Measurements from ENCODE around the gene VEGFC.

DNA sequence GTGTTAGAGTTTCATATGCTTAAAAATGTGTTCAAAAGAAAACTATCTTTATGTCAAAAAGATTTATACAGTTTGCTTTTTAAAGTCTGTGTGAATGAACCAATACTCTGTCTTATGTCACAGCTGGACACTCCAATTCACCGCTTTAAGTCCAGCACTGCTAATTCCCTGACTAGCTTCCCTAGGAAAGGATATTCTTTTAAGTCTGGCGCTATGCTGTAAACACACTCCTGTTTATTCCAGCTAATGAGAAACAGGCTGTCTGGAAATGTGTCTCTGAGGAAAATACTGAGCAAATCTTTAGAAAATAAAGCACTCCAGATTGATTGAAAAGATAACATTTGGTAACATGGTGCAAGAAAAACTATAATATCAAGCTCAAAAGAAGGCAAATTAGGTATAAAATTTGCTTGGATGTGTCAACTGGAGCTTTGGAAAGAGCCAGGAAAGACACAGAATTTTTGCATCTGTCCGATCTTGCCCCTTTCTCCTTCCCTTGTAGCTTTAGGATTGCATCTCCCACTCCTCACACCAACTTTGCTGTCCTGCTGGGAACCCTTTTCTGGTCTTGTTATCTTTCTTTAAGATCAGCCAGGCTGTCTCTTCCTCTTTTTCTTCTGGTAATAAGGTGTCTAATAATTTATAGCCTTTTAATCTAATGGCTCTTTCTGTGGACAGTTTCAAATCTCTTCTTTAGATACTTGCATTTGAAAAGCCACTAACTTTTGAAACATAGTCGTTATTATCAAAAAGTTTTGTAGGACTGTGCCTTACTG, 40.9 kb upstream of the VEGFC start:
- TF ChIP-seq CTCF (IDR thresholded peaks at IDR 0.05; ENCODE audit: insufficient read depth, low read depth, low read length) (no peak), EZH2 (IDR thresholded peaks at IDR 0.05; ENCODE audit: insufficient read depth, low read length) (no peak)
